SK-N-MC (cell line): ENCODE measurements around the gene HSPB9.

Experiments used
- EZH2 ChIP-seq: fragments of 200-600 bp; sonication (generic); IDR thresholded peaks from one replicate; pipeline ENCODE4 v1.6.1; 2017; ENCODE audit warnings: antibody characterized with exemption
- FOXP2 ChIP-seq: optimal IDR thresholded peaks from 2 replicates; pipeline ENCODE3; 2011; ENCODE audit warnings: mild to moderate bottlenecking, moderate library complexity; ENCODE audit not compliant: insufficient read depth; ENCODE audit errors: extremely low read length, control extremely low read depth
- POLR2AphosphoS5 ChIP-seq: IDR thresholded peaks from 2 replicates; pipeline ENCODE4 v1.6.1; 2012; ENCODE audit warnings: mild to moderate bottlenecking, low read depth, low read length, borderline replicate concordance

- TF ChIP-seq POLR2AphosphoS5 (no peak), EZH2 (no peak), FOXP2 (no peak)
Observed at GRCh38 chr17:42087736-42088705, 34.6 kb upstream of the HSPB9 start.
